ENCODE results near the gene PAFAH2.

- TF ChIP-seq REST (IDR thresholded peaks at IDR 0.05; ENCODE audit: insufficient read depth in 1 of 2, low read depth in 2 of 2, low read length in 1 of 2) = no peak
- no peak for TF ChIP-seq CTCF (IDR thresholded peaks at IDR 0.05)
These were observed 24.0 kb upstream of the PAFAH2 start, which contains the start of gene EXTL1 for GRCh38 chr1:26021647-26022403.

All from Panc1 (cell line).